Esophagus muscularis mucosa (tissue), 4 donors: Measurements from ENCODE around the gene CNTNAP4. TPM values are rescaled to one million over a fixed set of nuclear protein-coding genes. Genes with fewer than 3 reads are reported as not detected.

Source experiments
- DNase-seq: peaks from one replicate; pipeline ENCODE4 v3.0.0-alpha.2; 2017; ENCODE audit errors: extremely low spot score
- H3K27ac ChIP-seq, 4 donors: fragments of 200-600 bp; sonication (generic); replicated peaks in 1 of 4; 1 replicate in 3 of 4; 2 replicates in 1 of 4; pipeline ENCODE4 v1.5.1; 2016 to 2019; ENCODE audit warnings: mild to moderate bottlenecking in 1 of 4
- H3K27me3 ChIP-seq, 4 donors: fragments of 200-600 bp; sonication (generic); one replicate each; pipeline versions ENCODE4 v1.5.1 to v1.6.0; 2016 to 2019
- H3K36me3 ChIP-seq, 4 donors: fragments of 200-600 bp; sonication (generic); one replicate each; pipeline ENCODE4 v1.5.1; 2016 to 2019
- H3K4me1 ChIP-seq, 4 donors: fragments of 200-600 bp; sonication (generic); one replicate each; pipeline ENCODE4 v1.5.1; 2016 to 2019
- H3K4me3 ChIP-seq, 4 donors: fragments of 200-600 bp; sonication (generic); 1 replicate in 2 of 4; 2 replicates in 2 of 4; pipeline ENCODE4 v1.5.1; 2016 to 2019; ENCODE audit warnings: mild to moderate bottlenecking in 4 of 4, moderate library complexity in 1 of 4
- H3K9me3 ChIP-seq, 4 donors: fragments of 200-600 bp; sonication (generic); 1 replicate in 3 of 4; 2 replicates in 1 of 4; pipeline ENCODE4 v1.5.1; 2016 to 2019
- EP300 ChIP-seq: sonication (generic); formaldehyde crosslinking; IDR thresholded peaks from one replicate; pipeline ENCODE4 v1.6.1; 2017; ENCODE audit warnings: antibody characterized with exemption
- POLR2A ChIP-seq: fragments of 450-650 bp; IDR thresholded peaks from one replicate; pipeline ENCODE4 v1.6.1; 2017; ENCODE audit warnings: antibody characterized with exemption, moderate library complexity, mild to moderate bottlenecking, low read depth
- POLR2AphosphoS5 ChIP-seq, 2 donors: sonication (generic); formaldehyde crosslinking; IDR thresholded peaks; one replicate each; pipeline ENCODE4 v1.6.1; 2017; ENCODE audit warnings: antibody characterized with exemption in 2 of 2
- WGBS: methylation state at CpG from one replicate; pipeline ENCODE4 v1.1.5; 2018; 5-methylcytosine and 5-hydroxymethylcytosine counted together
- intact Hi-C: fragments of 100-400 bp; cut with DNase I; formaldehyde crosslinking; loops from one replicate; pipeline ENCODE4 v1.15.1; 2023
- total RNA-seq, 4 donors: library from RNA; depleted of rRNA; stranded (reverse); fragments of >200 nt; gene quantifications; one replicate each; pipeline versions ENCODE4 v1.1.0 to v1.2.1, GENCODE V29; 2016
- TF ChIP-seq, protein P1 (sequence below), 3 experiments: fragments of 200-600 bp in 2 of 3; fragments of 450-650 bp in 1 of 3; sonication (generic) in 2 of 3; IDR thresholded peaks; one replicate each; pipeline ENCODE4 v1.5.1; 2017 to 2019; ENCODE audit warnings: antibody characterized with exemption in 3 of 3, mild to moderate bottlenecking in 2 of 3, moderate library complexity in 1 of 3

CNTNAP4 gene
- 1 to 10 TPM in 3 of 4 donors, under 1 TPM in 1; 0.80 to 2.1 (median 1.6) TPM for total RNA-seq

DNA sequence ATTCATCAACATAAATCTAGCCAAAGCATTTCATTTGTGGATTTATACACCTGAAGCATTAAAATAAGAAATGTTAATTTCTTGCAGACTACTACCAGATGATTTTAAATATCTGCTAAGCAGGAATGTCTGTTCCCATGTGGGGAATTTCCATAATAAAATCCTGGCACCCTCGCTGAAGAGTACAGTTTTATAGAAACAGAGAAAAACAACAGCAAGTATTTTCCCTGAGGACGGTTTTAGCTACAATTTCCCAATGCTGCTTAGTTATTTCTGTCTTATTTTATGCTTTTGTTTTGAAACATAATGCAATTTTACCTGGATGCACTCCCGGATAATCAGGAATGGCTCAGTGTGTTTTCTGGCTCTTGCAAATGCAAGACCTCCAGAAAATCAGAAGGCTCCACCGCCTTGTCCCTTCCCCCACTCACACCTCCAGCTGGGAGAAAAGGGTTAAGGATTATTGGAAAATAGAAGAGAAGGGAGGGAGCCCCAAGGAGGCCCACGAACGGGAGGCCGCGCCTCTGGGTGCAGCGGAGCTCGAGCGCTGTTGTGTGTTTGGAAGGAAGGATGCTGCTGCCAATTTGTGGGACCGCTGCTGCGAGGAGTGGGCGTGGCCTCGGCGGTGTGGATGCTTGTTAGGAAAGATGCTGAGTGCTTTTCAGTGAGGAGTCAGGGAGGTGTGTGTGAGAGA lies at the start of gene CNTNAP4:
CNTNAP4 (plus strand) TSS at position 657 of the 694 bp plus-strand sequence. CDS start 262 bp downstream, outside the sequence.
- no peak within 1 kb of the TSS for H3K27ac ChIP-seq
- no peaks in the 10 kb centered on the region for H3K9me3 ChIP-seq
- 10% methylated on average over 16 of the region's 16 CpGs for WGBS
- intact Hi-C loops = no loop called here
- no peaks in the 10 kb centered on the region for H3K36me3 ChIP-seq
- no peaks in the 10 kb centered on the region for H3K4me1 ChIP-seq
- DNase-seq = no peak
- TF ChIP-seq POLR2A (no peak), POLR2AphosphoS5 (IDR thresholded peaks at IDR 0.05) (no peak), EP300 (no peak)
- TF ChIP-seq, protein P1, sequence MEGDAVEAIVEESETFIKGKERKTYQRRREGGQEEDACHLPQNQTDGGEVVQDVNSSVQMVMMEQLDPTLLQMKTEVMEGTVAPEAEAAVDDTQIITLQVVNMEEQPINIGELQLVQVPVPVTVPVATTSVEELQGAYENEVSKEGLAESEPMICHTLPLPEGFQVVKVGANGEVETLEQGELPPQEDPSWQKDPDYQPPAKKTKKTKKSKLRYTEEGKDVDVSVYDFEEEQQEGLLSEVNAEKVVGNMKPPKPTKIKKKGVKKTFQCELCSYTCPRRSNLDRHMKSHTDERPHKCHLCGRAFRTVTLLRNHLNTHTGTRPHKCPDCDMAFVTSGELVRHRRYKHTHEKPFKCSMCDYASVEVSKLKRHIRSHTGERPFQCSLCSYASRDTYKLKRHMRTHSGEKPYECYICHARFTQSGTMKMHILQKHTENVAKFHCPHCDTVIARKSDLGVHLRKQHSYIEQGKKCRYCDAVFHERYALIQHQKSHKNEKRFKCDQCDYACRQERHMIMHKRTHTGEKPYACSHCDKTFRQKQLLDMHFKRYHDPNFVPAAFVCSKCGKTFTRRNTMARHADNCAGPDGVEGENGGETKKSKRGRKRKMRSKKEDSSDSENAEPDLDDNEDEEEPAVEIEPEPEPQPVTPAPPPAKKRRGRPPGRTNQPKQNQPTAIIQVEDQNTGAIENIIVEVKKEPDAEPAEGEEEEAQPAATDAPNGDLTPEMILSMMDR (IDR thresholded peaks at IDR 0.05) = no peak
- peak within 1 kb of the TSS in 2 of 4 donors; percentile 1 to 2 for H3K4me3 ChIP-seq
- peaks cover 0 to 6% (median 0%) of the 10 kb centered on the region in 4 donors for H3K27me3 ChIP-seq

DNA sequence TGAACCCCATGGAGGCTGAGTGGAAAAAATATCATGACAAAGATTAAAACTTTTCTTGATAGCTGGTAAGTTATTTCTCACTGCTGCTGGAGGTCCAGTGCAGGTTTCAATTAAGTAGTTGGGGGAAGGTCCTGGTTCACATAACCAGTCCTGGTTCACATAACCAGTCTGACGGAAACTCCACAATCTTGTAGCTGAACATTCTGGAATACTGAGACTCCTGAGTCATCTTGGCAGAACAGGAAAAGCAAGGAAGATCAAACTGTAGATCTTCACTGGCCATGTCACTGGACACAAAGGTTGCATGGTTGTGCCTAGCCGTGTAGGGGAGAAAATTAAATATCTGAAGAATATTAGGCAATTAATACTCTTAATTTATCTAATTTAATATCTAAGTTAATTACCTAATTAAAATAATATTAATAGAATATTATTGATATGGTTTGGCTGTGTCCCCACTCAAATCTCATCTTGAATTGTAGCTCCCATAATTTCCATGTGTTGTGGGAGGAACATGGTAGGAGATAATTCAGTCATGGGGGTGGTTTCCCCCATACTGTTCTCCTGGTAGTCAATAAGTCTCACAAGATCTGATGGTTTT lies 48.6 kb upstream of the CNTNAP4 start:
- WGBS = 63% methylated on average over 2 of the region's 2 CpGs
- TF ChIP-seq EP300 = no peak
- Histone ChIP-seq H3K27ac (no peak overlapping the region), H3K4me1 (no peaks in the 10 kb centered on the region), H3K36me3 (no peaks in the 10 kb centered on the region), H3K4me3 (no peak overlapping the region), H3K27me3 (no peaks in the 10 kb centered on the region), H3K9me3 (no peaks in the 10 kb centered on the region)
- DNase-seq = no peak
- intact Hi-C loops = no loop called here

DNA sequence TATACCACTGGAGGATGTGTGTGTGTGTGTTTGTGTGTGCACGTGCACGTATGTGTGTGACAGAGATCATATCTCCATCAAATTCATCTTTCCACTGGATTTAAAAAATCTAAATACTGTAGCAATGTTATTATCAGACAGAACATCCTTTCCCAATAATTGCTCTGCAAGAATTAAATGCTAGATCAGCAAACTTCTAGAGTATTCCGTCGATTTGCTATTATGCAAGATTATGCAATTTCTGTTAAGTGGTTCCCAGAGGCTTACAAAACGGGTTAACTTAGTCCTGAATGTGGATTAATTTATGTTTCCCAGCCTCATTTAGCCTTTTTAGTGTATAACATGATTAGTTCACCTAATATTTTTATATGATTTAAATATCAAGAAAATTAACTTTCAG lies 44.5 kb upstream of the CNTNAP4 start:
- Histone ChIP-seq H3K27ac (no peak overlapping the region), H3K4me3 (no peak overlapping the region), H3K27me3 (no peaks in the 10 kb centered on the region), H3K36me3 (no peaks in the 10 kb centered on the region), H3K9me3 (no peaks in the 10 kb centered on the region), H3K4me1 (no peaks in the 10 kb centered on the region)
- DNase-seq = no peak
- intact Hi-C loops = no loop called here
- TF ChIP-seq POLR2AphosphoS5 (IDR thresholded peaks at IDR 0.05) = no peak
- TF ChIP-seq POLR2A = no peak
- TF ChIP-seq EP300 = no peak
- TF ChIP-seq, protein P1 (IDR thresholded peaks at IDR 0.05) = no peak
- 76% methylated on average over 5 of the region's 5 CpGs for WGBS

DNA sequence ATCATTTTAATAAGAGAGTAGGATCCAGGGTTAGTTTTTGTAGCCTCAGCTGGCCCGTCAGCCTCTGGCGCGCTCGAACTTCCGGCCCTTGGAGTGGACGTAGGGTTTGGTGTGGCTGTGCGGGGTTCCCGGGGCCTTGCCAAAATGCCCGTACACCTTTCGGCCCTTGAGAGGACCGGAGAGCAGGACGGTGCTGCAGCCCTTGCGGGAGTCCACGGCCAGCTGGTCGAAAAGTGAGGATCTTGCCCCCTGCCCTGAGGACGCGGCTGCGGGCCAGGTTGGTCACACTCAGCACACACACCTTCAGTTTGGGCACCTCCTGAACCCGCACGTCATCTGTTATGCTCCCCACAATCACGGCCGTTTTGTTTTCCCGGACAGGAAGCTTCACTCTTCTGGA lies 42.2 kb upstream of the CNTNAP4 start:
- Histone ChIP-seq H3K4me1 (no peaks in the 10 kb centered on the region), H3K4me3 (no peak overlapping the region), H3K27me3 (no peaks in the 10 kb centered on the region), H3K27ac (no peak overlapping the region), H3K36me3 (no peaks in the 10 kb centered on the region), H3K9me3 (no peaks in the 10 kb centered on the region)
- TF ChIP-seq, protein P1 (IDR thresholded peaks at IDR 0.05) = no peak
- no peak for TF ChIP-seq POLR2AphosphoS5 (IDR thresholded peaks at IDR 0.05)
- TF ChIP-seq POLR2A = no peak
- no peak for TF ChIP-seq EP300
- DNase-seq = no peak
- intact Hi-C loops = no loop called here
- 93% methylated on average over 23 of the region's 23 CpGs for WGBS

DNA sequence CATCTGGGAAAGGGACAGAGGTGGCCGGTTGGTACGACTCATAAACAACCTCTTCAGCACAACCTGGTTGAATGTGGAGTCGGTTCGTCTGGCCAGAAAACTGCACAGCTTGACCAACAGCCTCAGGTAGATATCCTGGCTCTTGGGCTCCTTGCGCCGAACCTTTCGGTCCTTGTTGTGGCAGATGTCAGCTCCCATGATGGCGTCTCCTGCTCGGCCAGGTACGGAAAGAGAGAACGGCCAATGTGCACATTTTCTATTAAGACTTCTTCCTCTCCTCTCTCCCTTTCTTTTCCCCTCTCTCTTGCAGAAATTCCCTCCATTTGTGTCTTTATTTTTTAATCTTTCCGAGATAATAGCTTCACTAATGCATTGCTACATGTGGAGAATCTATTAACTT lies 41.8 kb upstream of the CNTNAP4 start:
- H3K27ac ChIP-seq = no peak overlapping the region
- WGBS = 92% methylated on average over 12 of the region's 12 CpGs
- intact Hi-C loops = no loop called here

More for the DNA sequence above, 41.8 kb upstream of the CNTNAP4 start:
- TF ChIP-seq EP300 (no peak), POLR2A (no peak), POLR2AphosphoS5 (IDR thresholded peaks at IDR 0.05) (no peak)
- TF ChIP-seq, protein P1 (IDR thresholded peaks at IDR 0.05) = no peak
- H3K4me3 ChIP-seq = no peak overlapping the region
- no peaks in the 10 kb centered on the region for H3K9me3 ChIP-seq
- DNase-seq = no peak
- H3K36me3 ChIP-seq = no peaks in the 10 kb centered on the region
- H3K27me3 ChIP-seq = no peaks in the 10 kb centered on the region
- no peaks in the 10 kb centered on the region for H3K4me1 ChIP-seq
